ENCODE measurements around the gene MAL.

Gene MAL

DNA sequence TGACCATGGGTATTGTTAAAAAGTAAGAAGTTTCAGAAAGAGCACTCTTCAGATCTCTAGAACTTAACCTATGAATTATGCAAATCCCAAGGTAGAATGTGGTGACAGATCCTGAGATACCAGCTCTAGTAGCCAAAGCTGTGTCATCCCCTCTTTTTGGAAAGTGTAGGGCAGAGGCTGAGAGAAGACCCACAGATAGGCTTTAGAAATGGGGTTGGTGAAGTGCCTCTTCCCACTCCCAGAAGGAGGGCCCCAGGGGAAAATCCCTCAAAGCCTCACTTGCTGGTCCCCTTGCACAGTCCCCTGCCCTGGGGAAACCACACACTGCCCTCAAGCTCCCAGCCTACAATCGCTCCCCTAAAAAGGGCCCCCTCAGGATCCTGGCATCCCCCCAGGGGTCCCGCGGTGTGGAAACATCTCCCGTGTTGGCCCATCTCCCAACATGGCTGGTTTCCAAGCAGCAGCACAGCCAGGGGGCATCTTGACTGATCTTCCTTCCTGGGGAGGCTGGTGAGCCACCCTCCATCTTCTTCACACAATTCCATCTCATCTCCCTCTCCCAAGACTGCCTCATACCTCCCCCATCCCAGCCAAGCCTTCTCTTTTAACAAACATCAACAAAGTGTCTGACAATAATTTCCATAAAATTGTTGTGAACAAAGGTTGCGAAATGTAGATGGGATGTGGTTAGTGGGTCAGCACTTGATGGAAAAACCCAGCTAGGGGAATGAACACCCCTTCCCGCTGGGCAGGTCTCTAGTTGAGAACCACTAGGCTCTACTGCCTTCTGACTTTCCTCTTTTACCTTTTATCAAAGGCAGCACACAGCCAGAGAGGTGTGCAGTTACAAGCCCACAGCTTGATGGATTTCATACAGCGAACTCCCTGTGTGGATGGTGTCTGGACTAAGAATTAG is 25.1 kb downstream of the MAL start:
- Histone ChIP-seq H3K36me3 (ENCODE audit: control insufficient read depth in 2 of 2, insufficient read depth in 2 of 2, low read length in 2 of 2) (no peaks in the 10 kb centered on the region), H3K27me3 (ENCODE audit: control insufficient read depth in 1 of 2, insufficient read depth in 2 of 2, low read length in 2 of 2) (peaks cover 0 to 6% of the 10 kb centered on the region in 2 donors), H3K9me3 (ENCODE audit: control insufficient read depth in 2 of 2, low read length in 2 of 2) (no peaks in the 10 kb centered on the region), H3K4me3 (ENCODE audit: low read length in 2 of 2) (no peak overlapping the region), H3K27ac (ENCODE audit: low read length) (no peak overlapping the region), H3K4me1 (ENCODE audit: control insufficient read depth, insufficient read depth, low read length) (no peaks in the 10 kb centered on the region), H3K9ac (ENCODE audit: low read length in 2 of 2) (no peak overlapping the region)

DNA sequence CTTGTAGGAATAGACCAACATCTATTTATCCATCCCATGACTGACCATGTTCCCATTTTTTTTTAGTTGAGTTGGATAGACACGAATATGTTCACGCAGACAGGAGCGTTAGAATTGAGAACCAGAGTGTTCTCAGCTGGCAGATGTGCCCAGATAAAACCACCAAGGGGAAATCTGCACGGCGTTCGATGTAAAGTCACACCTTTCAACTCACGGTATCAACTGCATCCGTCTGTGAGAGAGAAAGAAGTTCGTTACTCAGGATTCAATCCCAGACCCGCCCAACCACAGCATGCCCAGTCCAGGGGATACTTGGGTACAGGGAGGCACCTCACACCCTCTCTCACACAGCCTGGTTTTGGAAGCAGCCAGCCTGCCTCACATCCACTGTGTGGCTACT is 26.1 kb downstream of the MAL start:
- no peaks in the 10 kb centered on the region for H3K4me1 ChIP-seq (ENCODE audit: control insufficient read depth, insufficient read depth, low read length)
- no peak overlapping the region for H3K9ac ChIP-seq (ENCODE audit: low read length in 2 of 2)
- no peaks in the 10 kb centered on the region for H3K9me3 ChIP-seq (ENCODE audit: control insufficient read depth in 2 of 2, low read length in 2 of 2)
- no peak overlapping the region for H3K4me3 ChIP-seq (ENCODE audit: low read length in 2 of 2)
- no peak overlapping the region for H3K27ac ChIP-seq (ENCODE audit: low read length)
- peaks cover 0 to 6% of the 10 kb centered on the region in 2 donors for H3K27me3 ChIP-seq (ENCODE audit: control insufficient read depth in 1 of 2, insufficient read depth in 2 of 2, low read length in 2 of 2)
- H3K36me3 ChIP-seq (ENCODE audit: control insufficient read depth in 2 of 2, insufficient read depth in 2 of 2, low read length in 2 of 2), result no peaks in the 10 kb centered on the region

DNA sequence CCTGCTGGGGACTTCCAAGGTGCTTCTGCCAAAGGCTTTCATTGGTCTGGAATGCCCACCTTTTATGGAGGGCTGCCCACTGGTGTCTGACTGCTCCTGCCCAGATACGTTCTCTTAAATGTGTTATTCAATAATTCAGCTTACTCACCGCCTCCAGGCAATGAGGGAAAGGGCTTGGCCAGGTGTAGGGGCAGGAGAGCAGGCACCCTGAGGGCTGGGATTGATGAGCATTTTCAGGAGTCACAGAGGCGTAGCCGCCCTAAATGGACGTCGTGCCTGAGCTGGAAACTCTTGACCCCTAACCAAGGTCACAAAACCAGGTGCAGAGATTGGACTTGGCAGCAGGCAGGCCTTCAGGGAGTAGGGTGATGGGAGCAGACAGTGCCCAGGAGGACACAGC is 26.8 kb downstream of the MAL start:
- peaks cover 0 to 6% of the 10 kb centered on the region in 2 donors for H3K27me3 ChIP-seq (ENCODE audit: control insufficient read depth in 1 of 2, insufficient read depth in 2 of 2, low read length in 2 of 2)
- H3K4me1 ChIP-seq (ENCODE audit: control insufficient read depth, insufficient read depth, low read length), result no peaks in the 10 kb centered on the region
- no peaks in the 10 kb centered on the region for H3K36me3 ChIP-seq (ENCODE audit: control insufficient read depth in 2 of 2, insufficient read depth in 2 of 2, low read length in 2 of 2)
- H3K27ac ChIP-seq (ENCODE audit: low read length), result no peak overlapping the region
- H3K4me3 ChIP-seq (ENCODE audit: low read length in 2 of 2), result no peak overlapping the region
- H3K9ac ChIP-seq (ENCODE audit: low read length in 2 of 2), result no peak overlapping the region
- no peaks in the 10 kb centered on the region for H3K9me3 ChIP-seq (ENCODE audit: control insufficient read depth in 2 of 2, low read length in 2 of 2)

DNA sequence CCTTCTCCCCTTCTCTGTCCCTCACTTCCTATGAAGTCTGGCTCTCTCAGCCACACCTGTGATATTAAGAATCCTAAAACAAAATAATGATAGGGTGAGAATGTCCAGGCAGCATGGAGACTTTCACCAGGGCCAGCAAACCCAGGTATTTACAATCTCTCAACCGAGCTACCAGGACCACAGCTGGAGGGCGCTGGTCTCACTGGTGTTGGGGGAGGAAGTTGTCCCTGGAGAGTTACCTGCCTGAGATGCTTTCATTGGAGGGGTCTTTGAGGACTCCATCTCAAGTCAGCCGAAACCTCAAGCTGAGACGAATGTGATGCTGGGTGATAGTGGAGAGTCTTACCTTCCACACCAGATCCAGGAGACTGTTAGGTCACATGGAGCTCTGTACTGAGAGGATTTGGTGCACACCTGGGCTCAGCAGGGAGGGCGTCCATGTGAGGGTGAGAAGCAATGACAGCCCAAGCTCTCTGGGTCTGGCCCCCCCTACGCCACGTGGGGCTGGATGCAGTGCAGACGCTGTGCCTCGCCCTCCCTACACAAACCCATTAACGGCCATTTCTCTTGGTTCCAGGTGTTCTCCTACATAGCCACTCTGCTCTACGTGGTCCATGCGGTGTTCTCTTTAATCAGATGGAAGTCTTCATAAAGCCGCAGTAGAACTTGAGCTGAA is 27.4 kb downstream of the MAL start:
- Histone ChIP-seq H3K27me3 (ENCODE audit: control insufficient read depth in 1 of 2, insufficient read depth in 2 of 2, low read length in 2 of 2) (peaks cover 0 to 6% of the 10 kb centered on the region in 2 donors), H3K9me3 (ENCODE audit: control insufficient read depth in 2 of 2, low read length in 2 of 2) (no peaks in the 10 kb centered on the region), H3K4me3 (ENCODE audit: low read length in 2 of 2) (no peak overlapping the region), H3K27ac (ENCODE audit: low read length) (no peak overlapping the region), H3K4me1 (ENCODE audit: control insufficient read depth, insufficient read depth, low read length) (no peaks in the 10 kb centered on the region), H3K9ac (ENCODE audit: low read length in 2 of 2) (no peak overlapping the region), H3K36me3 (ENCODE audit: control insufficient read depth in 2 of 2, insufficient read depth in 2 of 2, low read length in 2 of 2) (no peaks in the 10 kb centered on the region)

DNA sequence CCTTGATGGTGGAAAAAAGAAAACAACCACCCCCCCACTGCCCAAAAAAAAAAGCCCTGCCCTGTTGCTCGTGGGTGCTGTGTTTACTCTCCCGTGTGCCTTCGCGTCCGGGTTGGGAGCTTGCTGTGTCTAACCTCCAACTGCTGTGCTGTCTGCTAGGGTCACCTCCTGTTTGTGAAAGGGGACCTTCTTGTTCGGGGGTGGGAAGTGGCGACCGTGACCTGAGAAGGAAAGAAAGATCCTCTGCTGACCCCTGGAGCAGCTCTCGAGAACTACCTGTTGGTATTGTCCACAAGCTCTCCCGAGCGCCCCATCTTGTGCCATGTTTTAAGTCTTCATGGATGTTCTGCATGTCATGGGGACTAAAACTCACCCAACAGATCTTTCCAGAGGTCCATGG is 28.0 kb downstream of the MAL start:
- Histone ChIP-seq H3K9ac (ENCODE audit: low read length in 2 of 2) (no peak overlapping the region), H3K9me3 (ENCODE audit: control insufficient read depth in 2 of 2, low read length in 2 of 2) (no peaks in the 10 kb centered on the region), H3K36me3 (ENCODE audit: control insufficient read depth in 2 of 2, insufficient read depth in 2 of 2, low read length in 2 of 2) (no peaks in the 10 kb centered on the region), H3K4me3 (ENCODE audit: low read length in 2 of 2) (no peak overlapping the region), H3K4me1 (ENCODE audit: control insufficient read depth, insufficient read depth, low read length) (no peaks in the 10 kb centered on the region), H3K27ac (ENCODE audit: low read length) (no peak overlapping the region), H3K27me3 (ENCODE audit: control insufficient read depth in 1 of 2, insufficient read depth in 2 of 2, low read length in 2 of 2) (peaks cover 0 to 6% of the 10 kb centered on the region in 2 donors)

DNA sequence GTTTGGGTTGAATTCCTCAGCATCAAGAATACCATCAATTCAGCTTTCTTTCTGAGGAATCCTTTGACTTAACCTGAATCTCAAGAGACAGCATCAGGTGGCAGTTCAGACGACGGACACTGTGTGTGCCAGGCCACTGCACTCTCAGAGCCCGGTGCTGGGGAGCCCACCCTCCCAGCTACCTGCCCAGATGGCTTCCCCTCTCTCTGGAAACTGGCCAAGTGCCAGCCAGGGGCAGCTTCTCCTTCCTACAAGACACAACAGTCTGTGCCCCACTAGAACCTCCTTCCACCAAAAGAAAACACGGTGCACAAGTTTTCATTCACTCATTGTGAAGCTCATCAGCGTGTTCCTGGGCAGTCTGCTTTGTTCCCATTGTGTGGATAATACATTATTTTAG is 28.5 kb downstream of the MAL start:
- no peak overlapping the region for H3K4me3 ChIP-seq (ENCODE audit: low read length in 2 of 2)
- H3K9ac ChIP-seq (ENCODE audit: low read length in 2 of 2), result no peak overlapping the region
- no peaks in the 10 kb centered on the region for H3K4me1 ChIP-seq (ENCODE audit: control insufficient read depth, insufficient read depth, low read length)
- no peaks in the 10 kb centered on the region for H3K36me3 ChIP-seq (ENCODE audit: control insufficient read depth in 2 of 2, insufficient read depth in 2 of 2, low read length in 2 of 2)
- no peak overlapping the region for H3K27ac ChIP-seq (ENCODE audit: low read length)
- H3K9me3 ChIP-seq (ENCODE audit: control insufficient read depth in 2 of 2, low read length in 2 of 2), result no peaks in the 10 kb centered on the region
- H3K27me3 ChIP-seq (ENCODE audit: control insufficient read depth in 1 of 2, insufficient read depth in 2 of 2, low read length in 2 of 2), result peaks cover 0 to 6% of the 10 kb centered on the region in 2 donors

DNA sequence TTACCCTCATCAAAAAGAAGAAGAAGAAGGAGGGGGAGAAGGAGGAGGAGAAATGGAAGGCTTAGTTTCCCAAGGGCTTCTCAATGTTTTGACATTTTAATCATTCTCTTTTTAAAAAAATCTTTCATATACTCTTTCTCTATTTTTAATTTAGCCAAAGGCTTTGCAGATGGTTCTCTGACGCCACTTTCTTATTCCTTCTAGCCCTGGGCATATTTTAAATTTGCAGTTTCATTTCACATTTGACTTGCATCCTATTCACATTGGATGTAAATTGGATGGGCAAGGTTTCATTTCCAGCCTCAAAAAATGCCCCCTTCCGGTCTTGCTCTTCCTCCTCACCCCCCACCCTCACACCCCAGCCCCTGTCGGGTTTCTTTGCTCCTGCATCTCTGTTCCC is 29.8 kb downstream of the MAL start:
- Histone ChIP-seq H3K27ac (ENCODE audit: low read length) (no peak overlapping the region), H3K27me3 (ENCODE audit: control insufficient read depth in 1 of 2, insufficient read depth in 2 of 2, low read length in 2 of 2) (peaks cover 0 to 6% of the 10 kb centered on the region in 2 donors), H3K4me3 (ENCODE audit: low read length in 2 of 2) (no peak overlapping the region), H3K36me3 (ENCODE audit: control insufficient read depth in 2 of 2, insufficient read depth in 2 of 2, low read length in 2 of 2) (no peaks in the 10 kb centered on the region), H3K9ac (ENCODE audit: low read length in 2 of 2) (no peak overlapping the region), H3K4me1 (ENCODE audit: control insufficient read depth, insufficient read depth, low read length) (no peaks in the 10 kb centered on the region), H3K9me3 (ENCODE audit: control insufficient read depth in 2 of 2, low read length in 2 of 2) (no peaks in the 10 kb centered on the region)

DNA sequence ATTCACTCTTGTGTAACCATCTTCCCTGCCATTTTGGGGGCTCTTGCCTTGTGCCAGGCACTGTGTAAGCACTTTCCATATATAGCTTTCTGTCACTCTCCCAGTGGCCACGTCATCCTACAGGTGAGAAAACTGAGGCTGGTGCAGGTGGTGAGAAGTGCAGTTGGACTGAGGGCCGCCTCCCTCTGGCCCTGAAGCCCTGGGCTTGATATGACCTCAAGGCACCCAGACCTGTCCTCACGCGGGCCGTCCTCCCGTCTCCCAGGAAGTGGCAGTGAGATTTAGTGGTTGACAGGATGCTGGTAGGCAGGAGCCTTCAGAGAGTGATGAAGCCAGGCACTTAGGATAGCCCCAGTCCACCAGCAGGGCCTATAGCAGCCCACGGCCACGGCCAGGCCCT is 30.5 kb downstream of the MAL start:
- H3K9me3 ChIP-seq (ENCODE audit: control insufficient read depth in 2 of 2, low read length in 2 of 2), result no peaks in the 10 kb centered on the region

DNA sequence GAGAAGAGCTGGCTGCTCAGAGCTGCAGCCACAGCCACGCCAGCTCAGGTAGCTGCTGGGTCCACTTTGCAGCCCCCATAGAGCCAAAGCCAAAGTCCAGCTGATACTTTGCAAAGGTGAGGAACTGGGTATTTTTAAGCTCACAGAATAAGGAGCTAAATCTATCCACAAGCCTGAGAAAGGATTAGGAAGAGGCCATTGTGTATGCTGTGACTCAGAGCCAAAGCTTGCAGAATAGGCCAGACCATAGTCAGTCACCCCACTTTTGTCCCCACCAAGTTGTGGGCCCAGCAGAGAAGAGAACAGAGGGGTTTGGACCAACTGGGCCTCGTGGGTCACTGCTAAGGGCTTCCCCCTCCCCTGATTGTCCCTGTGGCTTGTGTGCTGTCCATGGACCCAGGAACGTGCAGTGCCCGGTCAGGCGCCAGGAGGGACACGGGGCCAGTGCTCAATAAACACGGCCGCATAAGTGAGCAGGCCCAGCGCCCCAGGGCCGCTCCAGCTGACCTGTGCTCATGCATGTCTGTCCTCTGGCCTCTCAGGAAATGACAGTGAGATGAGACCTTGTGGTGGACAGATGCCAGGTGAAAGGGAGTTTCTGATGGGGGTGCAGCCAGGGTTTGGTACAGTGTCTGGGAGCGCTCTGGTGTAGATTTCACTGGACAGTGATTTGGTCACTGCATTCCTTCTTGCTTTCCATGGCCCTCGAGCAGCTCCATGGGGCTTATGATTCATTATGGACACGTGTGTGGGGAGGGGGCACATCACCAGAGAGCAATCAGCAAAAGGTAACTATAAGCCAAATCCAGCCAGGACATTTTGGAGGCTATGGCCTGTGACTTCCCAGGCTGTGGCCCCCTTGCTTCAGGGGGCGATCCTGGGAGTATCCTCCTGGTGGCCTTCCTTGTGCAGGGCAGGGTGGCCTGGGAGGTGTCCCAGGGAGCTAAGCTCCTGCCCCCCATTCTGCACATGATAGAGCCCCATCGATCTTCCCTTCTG is 31.3 kb downstream of the MAL start:
- Histone ChIP-seq H3K27me3 (ENCODE audit: control insufficient read depth in 1 of 2, insufficient read depth in 2 of 2, low read length in 2 of 2) (peaks cover 0 to 3% of the 10 kb centered on the region in 2 donors), H3K9me3 (ENCODE audit: control insufficient read depth in 2 of 2, low read length in 2 of 2) (no peaks in the 10 kb centered on the region), H3K4me3 (ENCODE audit: low read length in 2 of 2) (no peak overlapping the region), H3K27ac (ENCODE audit: low read length) (no peak overlapping the region), H3K36me3 (ENCODE audit: control insufficient read depth in 2 of 2, insufficient read depth in 2 of 2, low read length in 2 of 2) (no peaks in the 10 kb centered on the region), H3K4me1 (ENCODE audit: control insufficient read depth, insufficient read depth, low read length) (no peaks in the 10 kb centered on the region), H3K9ac (ENCODE audit: low read length in 2 of 2) (no peak overlapping the region)

More for the DNA sequence above, 30.5 kb downstream of the MAL start:
- Histone ChIP-seq H3K27ac (ENCODE audit: low read length) (no peak overlapping the region), H3K4me3 (ENCODE audit: low read length in 2 of 2) (no peak overlapping the region), H3K9ac (ENCODE audit: low read length in 2 of 2) (no peak overlapping the region), H3K4me1 (ENCODE audit: control insufficient read depth, insufficient read depth, low read length) (no peaks in the 10 kb centered on the region), H3K27me3 (ENCODE audit: control insufficient read depth in 1 of 2, insufficient read depth in 2 of 2, low read length in 2 of 2) (peaks cover 0 to 2% of the 10 kb centered on the region in 2 donors), H3K36me3 (ENCODE audit: control insufficient read depth in 2 of 2, insufficient read depth in 2 of 2, low read length in 2 of 2) (no peaks in the 10 kb centered on the region)
